ENCODE data around the gene CACNA2D3. TPM values are rescaled to one million over a fixed set of nuclear protein-coding genes. Genes with fewer than 3 reads are reported as not detected.

The CACNA2D3 gene
- total RNA-seq, 1 donor from 2014 or later = 10.0 TPM

GRCh38 chr3:54901906-54902685 is 779.7 kb downstream of the CACNA2D3 start:
- TF ChIP-seq CTCF (IDR thresholded peaks at IDR 0.05; ENCODE audit: partially characterized antibody, unreplicated experiment) = no peak
- H3K36me3 Mint-ChIP-seq (ENCODE audit: unreplicated experiment) = no peaks in the 10 kb centered on the region

GRCh38 chr3:54905261-54905888 is 783.0 kb downstream of the CACNA2D3 start:
- Mint-ChIP-seq H3K36me3 (ENCODE audit: unreplicated experiment) (no peaks in the 10 kb centered on the region), H3K4me1 (ENCODE audit: low read depth, unreplicated experiment) (peaks cover 9% of the 10 kb centered on the region)

More at GRCh38 chr3:54901906-54902685, 779.7 kb downstream of the CACNA2D3 start:
- H3K27ac Mint-ChIP-seq (ENCODE audit: unreplicated experiment) = no peak overlapping the region
- no peak overlapping the region for H3K4me3 Mint-ChIP-seq (ENCODE audit: unreplicated experiment)
- peaks cover 2% of the 10 kb centered on the region for H3K27me3 Mint-ChIP-seq (ENCODE audit: unreplicated experiment)
- no peaks in the 10 kb centered on the region for H3K9me3 Mint-ChIP-seq (ENCODE audit: unreplicated experiment)
- no peak for DNase-seq
- peaks cover 12% of the 10 kb centered on the region for H3K4me1 Mint-ChIP-seq (ENCODE audit: low read depth, unreplicated experiment)

GRCh38 chr3:54905920-54906319 is 783.6 kb downstream of the CACNA2D3 start:
- H3K9me3 Mint-ChIP-seq (ENCODE audit: unreplicated experiment) = no peaks in the 10 kb centered on the region
- H3K4me3 Mint-ChIP-seq (ENCODE audit: unreplicated experiment) = no peak overlapping the region
- H3K4me1 Mint-ChIP-seq (ENCODE audit: low read depth, unreplicated experiment) = peaks cover 6% of the 10 kb centered on the region
- H3K27me3 Mint-ChIP-seq (ENCODE audit: unreplicated experiment) = peaks cover 2% of the 10 kb centered on the region
- no peaks in the 10 kb centered on the region for H3K36me3 Mint-ChIP-seq (ENCODE audit: unreplicated experiment)
- H3K27ac Mint-ChIP-seq (ENCODE audit: unreplicated experiment) = no peak overlapping the region
- no peak for DNase-seq
- TF ChIP-seq CTCF (IDR thresholded peaks at IDR 0.05; ENCODE audit: partially characterized antibody, unreplicated experiment) = no peak

More at GRCh38 chr3:54905261-54905888, 783.0 kb downstream of the CACNA2D3 start:
- no peak for TF ChIP-seq CTCF (IDR thresholded peaks at IDR 0.05; ENCODE audit: partially characterized antibody, unreplicated experiment)
- Mint-ChIP-seq H3K27ac (ENCODE audit: unreplicated experiment) (no peak overlapping the region), H3K27me3 (ENCODE audit: unreplicated experiment) (peaks cover 2% of the 10 kb centered on the region), H3K4me3 (ENCODE audit: unreplicated experiment) (no peak overlapping the region), H3K9me3 (ENCODE audit: unreplicated experiment) (no peaks in the 10 kb centered on the region)
- no peak for DNase-seq

GRCh38 chr3:54906763-54907162 is 784.4 kb downstream of the CACNA2D3 start:
- H3K27ac Mint-ChIP-seq (ENCODE audit: unreplicated experiment) = no peak overlapping the region
- H3K4me1 Mint-ChIP-seq (ENCODE audit: low read depth, unreplicated experiment) = no peaks in the 10 kb centered on the region
- no peaks in the 10 kb centered on the region for H3K36me3 Mint-ChIP-seq (ENCODE audit: unreplicated experiment)
- H3K27me3 Mint-ChIP-seq (ENCODE audit: unreplicated experiment) = peaks cover 4% of the 10 kb centered on the region
- no peaks in the 10 kb centered on the region for H3K9me3 Mint-ChIP-seq (ENCODE audit: unreplicated experiment)
- no peak overlapping the region for H3K4me3 Mint-ChIP-seq (ENCODE audit: unreplicated experiment)
- DNase-seq = no peak
- TF ChIP-seq CTCF (IDR thresholded peaks at IDR 0.05; ENCODE audit: partially characterized antibody, unreplicated experiment) = no peak

GRCh38 chr3:54909191-54909590 is 786.8 kb downstream of the CACNA2D3 start:
- no peak overlapping the region for H3K4me3 Mint-ChIP-seq (ENCODE audit: unreplicated experiment)
- DNase-seq = no peak
- no peak for TF ChIP-seq CTCF (IDR thresholded peaks at IDR 0.05; ENCODE audit: partially characterized antibody, unreplicated experiment)

More at GRCh38 chr3:54909191-54909590, 786.8 kb downstream of the CACNA2D3 start:
- no peaks in the 10 kb centered on the region for H3K9me3 Mint-ChIP-seq (ENCODE audit: unreplicated experiment)
- H3K27me3 Mint-ChIP-seq (ENCODE audit: unreplicated experiment) = peaks cover 4% of the 10 kb centered on the region
- H3K4me1 Mint-ChIP-seq (ENCODE audit: low read depth, unreplicated experiment) = no peaks in the 10 kb centered on the region
- H3K36me3 Mint-ChIP-seq (ENCODE audit: unreplicated experiment) = peaks cover 5% of the 10 kb centered on the region
- no peak overlapping the region for H3K27ac Mint-ChIP-seq (ENCODE audit: unreplicated experiment)
